Measurements from ENCODE around the gene DENND1A.
A peak's percentile ranks its signal among the peaks of the same experiment; 100 is the strongest.
"Not testable (repeated sequence)": the region's sequence is repeated elsewhere in the genome, so short reads cannot be mapped to it uniquely, and the experiment has no call there.

The DENND1A gene

DNA sequence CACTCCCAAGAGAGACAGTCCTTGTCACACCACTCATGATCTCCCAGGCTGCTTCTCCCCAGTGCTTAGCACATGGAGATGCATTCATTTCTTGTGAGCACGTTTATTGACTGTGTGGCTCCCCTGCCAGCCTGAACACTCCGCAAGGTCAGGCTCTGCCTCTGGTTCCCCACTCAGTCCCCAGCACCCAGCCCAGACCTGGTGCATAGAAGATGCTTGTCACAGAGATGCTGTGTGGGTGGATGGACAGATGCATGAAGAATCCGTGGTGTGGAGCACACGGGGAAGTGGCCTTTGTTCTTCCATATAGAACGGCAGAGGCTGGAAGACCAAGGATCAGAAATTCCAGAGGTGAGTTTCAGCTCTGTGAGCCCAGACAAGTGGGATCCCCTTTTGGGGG lies 587.7 kb downstream of the DENND1A start:
- DNase-seq (ENCODE audit: low read depth in 2 of 2): no peak

DNA sequence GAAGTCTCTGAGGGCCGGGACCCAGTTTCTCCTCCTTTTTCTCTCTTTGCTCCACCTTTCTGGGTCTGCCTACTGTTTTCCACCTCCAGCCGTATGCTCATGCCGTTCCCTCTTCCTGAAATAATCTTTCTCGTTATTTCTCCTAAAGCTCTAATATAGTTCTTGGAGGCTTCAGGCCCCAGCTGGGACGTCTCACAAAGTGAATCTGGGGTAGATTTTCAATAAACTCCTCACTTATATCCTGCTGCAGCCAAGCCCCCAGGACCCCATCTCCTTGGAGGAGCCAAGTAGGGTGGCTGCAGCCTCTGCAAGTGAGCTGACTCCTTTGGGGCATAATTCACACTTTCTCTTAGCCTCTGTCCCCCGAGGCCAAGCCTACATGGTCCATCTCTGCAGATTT lies 588.1 kb downstream of the DENND1A start:
- DNase-seq (ENCODE audit: low read depth in 2 of 2): no peak

DNA sequence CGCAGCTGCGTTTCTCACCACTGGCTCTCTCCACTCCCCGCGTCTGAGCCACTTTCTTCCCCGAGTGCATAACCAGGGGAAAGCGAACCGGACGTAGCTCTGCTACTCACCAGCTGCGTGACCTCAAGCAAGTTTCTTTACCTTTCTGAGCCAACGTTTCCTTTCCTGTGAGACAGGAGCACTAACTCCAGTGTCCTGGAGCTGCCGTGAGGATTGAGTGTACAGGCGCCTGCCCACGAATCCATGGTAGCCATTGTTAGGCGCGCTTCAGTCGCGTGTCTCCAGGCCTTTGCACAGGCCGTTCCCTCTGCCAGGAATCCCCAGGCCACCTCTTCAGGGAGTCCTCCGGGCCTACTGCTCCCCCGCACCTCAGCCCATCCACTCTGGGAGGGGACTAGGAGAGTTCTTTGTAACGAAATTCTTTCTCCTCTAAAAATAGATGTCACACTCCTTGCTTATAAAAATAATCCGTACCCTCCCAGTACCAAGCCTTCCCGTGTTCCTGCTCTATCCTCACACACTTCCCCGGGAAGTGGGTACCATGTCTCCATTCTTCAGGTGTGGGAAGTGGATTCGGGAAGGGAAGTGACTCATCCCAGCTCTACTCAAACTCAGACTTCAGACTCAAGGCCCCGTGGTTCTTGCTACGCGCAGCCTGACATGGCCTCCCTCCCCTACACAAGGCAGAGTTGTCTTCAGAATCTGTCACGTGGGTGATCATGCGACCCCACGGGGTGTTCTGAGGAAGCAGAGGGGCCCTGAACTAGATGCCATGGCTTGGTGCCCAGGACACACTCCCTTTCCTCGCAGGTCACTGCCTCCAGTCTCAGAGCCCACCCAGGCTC lies 590.0 kb downstream of the DENND1A start:
- no peak for DNase-seq (ENCODE audit: low read depth in 2 of 2)

DNA sequence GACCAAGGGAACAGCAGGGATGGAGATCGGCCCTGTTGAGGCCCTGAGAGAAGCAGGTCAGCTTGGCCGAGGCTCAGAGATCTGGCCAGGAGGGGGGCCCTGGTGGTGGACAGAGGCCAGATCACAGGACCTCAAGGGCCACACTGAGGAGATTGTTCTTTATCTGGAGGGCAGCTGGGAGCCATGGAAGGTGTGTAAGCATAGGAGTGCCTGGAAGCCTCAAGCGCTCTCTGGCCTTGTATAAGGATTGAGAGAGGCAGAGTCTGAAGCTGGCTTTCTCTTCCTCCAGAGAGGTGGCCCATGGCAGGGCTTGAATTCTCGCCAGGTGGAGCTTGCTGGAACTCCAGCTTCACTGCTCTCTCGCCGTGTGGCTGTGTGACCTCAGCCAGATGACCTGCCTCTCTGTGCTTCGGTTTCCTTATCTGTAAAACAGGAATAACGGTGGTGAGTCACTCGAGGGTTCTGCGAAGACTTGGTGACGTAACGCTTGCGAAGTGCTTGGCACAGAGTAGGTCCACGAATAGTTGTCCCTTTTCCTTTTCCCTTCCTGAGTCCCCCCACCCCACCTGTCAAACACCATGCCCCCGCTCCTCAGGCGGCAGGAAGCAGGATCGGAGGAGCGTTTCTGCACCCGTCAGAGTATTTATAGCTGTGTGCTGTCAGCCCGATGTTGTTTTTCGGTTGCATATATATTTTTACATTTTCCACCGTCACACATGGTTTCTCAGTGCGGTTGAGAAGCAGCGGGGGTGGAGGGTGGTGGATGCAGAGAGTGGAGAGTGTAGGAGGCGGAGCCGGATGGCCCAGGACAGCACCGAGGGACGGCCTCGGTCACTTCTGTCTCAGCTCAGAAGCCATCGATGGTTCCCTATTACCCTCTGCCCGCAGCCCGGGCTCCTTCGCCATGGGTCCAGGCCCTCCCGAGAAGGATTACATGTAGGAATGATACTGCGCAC lies 590.9 kb downstream of the DENND1A start:
- DNase-seq (ENCODE audit: low read depth in 2 of 2): peak in 1 of 2 donors; percentile 34

DNA sequence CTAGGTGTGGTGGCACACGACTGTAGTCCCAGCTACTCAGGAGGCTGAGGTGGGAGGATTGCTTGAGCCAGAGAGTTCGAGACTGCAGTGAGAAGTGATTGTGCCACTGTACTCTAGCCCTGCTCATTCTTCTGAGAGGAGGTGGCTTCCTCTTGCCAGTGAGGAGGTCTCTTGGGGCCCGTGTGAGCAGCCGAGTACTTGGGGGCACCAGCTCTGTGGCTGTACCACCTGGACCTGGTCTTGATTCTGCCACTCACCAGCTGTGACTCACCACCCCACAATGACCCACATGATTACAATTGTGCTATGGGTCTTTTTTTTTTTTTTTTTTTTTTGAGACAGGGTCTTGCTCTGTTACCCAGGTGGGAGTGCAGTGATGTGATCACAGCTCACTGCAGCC lies 592.0 kb downstream of the DENND1A start:
- DNase-seq (ENCODE audit: low read depth in 2 of 2): no peak

DNA sequence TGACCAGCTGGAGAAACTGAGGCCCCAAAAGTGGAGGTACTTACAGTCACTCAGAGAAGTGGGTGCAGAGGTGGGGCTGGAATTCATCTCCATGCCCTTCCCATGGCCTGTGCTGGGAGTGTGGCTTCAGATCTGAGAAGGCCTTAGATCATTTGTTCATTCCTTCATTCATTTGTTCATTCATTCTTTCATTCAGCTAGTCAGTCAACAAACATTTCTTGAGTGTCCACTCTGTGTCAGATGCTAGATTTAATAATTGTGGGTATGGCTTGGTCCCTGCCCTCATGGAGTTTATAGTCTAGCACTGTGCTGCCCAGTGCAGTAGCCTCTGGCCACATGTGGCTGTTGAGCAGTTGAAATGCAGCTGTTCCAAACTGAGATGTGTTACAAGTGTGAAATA lies 593.0 kb downstream of the DENND1A start:
- DNase-seq (ENCODE audit: low read depth in 2 of 2): no peak

DNA sequence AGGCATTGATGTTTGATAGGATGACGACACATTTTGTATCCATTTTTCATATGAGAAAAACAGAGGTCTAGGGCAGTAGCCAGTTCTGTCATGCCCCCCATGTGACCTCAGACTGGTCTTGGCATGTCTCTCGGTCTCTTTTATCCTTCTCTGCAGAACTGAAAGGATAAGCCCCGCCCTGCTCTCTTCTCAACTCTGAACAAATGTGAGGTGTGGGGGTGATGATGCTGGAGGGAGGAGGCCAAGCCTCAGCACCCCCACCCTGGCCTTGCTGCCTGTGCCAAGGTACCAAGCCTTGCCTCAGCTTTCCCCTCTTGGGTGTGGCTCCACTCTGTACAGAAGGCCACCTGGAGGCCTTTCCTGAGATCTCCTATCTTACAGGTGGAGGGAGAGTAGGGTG lies 593.5 kb downstream of the DENND1A start:
- DNase-seq (ENCODE audit: low read depth in 2 of 2): no peak

DNA sequence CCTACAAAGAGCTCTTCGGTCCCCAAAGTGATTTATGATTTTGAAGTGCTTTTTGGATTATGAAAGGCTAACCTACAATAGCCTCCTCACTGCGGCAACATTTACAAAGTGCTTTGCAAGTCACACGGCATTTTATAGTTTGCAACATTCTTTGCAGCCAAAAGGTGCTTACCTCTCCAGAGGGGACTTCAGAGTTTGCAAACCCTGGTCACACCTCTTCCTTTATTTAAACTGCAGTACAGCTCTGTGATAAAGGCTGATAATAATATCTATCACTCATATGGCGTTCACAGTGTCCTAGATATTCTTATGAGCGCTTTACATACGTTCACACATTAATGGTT lies 594.0 kb downstream of the DENND1A start:
- no peak for DNase-seq (ENCODE audit: low read depth in 2 of 2)

DNA sequence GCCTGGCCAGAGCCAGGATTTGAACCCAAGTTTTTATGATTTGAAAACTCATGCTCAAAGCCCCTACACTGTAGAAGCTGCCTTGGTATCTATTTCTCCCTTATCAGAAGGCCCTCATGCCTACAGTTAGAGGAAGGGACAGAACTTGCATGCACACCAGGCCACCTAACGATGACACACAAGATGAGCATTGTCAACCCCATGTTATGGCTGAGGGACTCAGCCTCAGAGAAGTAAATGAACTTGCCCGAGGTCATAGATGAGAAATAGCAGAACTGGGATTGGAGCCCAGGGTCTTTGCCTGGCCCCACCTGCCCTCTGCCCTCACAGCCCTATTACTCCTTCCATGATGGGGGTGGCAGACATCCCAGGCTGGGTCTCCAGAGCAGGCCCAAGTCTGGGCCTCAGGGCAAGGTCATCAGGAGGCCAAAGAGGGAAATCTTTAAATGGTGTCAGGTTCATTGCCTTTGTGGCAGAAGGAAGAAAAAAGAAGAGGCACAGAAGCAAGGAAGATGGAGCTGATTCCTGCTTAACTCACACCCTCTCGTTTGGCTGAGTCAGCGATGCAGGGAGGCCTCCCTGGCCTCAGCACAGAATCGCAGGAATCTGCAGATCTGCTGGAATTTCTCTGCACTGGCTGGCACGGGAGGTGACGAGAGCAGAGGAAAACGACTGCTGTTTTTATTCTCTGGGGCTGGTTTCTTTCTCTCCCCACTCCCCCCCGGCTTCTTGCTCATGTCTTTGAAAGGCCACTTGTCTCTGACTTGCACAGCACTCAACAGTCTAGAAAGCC lies 594.5 kb downstream of the DENND1A start:
- no peak for DNase-seq (ENCODE audit: low read depth in 2 of 2)

DNA sequence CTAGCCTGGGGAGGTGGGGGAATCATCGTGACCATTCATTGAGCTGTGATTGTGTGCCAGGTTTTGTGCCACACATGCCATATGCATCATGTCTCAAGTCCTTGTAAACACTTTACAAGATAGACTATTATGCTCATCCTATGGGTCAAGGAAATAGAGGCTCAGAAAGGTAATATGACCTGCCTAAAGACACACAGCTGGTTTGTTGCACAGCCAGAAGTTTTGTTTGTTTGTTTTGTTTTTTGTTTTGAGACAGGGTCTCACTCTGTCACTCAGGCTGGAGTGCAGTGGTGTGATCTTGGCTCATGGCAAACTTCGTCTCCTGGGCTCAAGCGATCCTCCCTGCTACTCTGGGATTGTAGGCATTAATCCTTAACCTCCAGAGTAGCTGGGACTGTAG lies 595.3 kb downstream of the DENND1A start:
- DNase-seq (ENCODE audit: low read depth in 2 of 2): no peak

DNA sequence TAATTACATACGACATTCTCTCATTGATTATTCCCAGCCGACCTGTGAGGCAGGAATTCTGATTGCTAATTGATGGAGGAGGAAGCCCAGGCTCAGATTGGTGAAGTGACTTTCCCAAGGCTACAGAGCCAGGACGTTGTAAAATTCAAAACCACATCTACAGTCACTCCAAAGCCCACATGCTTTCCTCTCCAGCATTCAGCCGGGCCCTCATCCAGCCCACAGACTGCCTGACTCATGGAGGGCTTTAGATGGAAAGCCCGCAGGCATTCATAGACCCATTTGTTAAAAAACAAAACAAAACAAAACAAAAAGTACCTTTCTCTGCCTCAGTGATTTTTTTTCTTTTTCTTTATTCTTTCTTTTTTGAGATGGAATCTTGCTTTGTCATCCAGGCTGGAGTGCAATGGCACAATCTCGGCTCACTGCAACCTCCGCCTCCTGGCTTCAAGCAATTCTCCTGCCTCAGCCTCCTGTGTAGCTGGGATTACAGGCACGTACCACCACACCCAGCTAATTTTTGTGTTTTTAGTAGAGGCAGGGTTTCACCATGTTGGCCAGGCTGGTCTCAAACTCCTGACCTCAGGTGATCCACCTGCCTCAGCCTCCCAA lies 596.8 kb downstream of the DENND1A start:
- not testable (repeated sequence) for DNase-seq (ENCODE audit: low read depth in 2 of 2)

DNA sequence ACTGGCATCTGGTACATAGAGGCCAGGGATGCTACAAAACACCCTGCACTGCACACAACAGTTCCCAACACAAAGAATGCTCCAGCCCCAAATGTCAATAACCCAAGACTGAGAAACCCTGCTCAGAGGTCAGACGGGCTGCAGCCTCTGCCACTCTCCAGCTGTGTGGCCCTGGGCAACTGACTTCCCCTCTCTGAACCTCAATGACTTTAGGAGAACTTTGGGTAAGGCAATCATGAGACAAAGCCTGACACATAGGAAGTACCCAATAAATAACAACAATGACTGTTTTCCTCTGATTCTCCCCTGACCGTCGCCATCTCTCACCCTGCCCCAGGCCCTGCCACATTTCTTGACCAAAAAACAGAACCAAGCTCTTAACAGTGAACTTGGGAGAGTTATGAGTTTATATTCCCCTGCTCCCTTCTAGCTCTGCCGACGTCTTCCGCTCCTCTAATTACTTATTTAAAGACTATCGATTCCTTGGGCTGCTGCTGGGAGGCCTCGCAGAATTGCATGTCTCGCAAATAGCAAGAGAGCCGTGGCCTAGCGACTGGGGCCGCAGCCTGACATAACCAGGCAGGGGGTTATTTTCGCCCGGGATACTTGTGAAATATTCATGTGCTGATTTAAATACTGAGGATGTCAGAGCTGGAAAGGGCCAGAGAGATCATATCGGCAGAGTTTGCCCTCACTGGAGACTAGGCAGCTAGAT lies 598.4 kb downstream of the DENND1A start:
- no peak for DNase-seq (ENCODE audit: low read depth in 2 of 2)
